Keratinocyte (primary cell): ENCODE measurements around the gene SNX21.

ENCODE experiments used
- CTCF ChIP-seq, 3 experiments: IDR thresholded peaks in 1 of 3; conservative IDR thresholded peaks in 1 of 3; optimal IDR thresholded peaks in 1 of 3; 2 replicates in 2 of 3; 3 replicates in 1 of 3; pipeline versions ENCODE3 to v1.5.1; 2011; ENCODE audit warnings: low read length in 3 of 3, mild to moderate bottlenecking in 3 of 3, moderate library complexity in 2 of 3, control low read depth in 1 of 3, inconsistent platforms in 1 of 3; ENCODE audit not compliant: insufficient read depth in 2 of 3; ENCODE audit errors: extremely low read depth in 1 of 3
- EZH2 ChIP-seq: IDR thresholded peaks from one replicate; pipeline ENCODE4 v1.6.1; 2012; ENCODE audit warnings: inconsistent platforms, mild to moderate bottlenecking, low read length, moderate library complexity

- peak; percentile 37 to 70 (median 57) for TF ChIP-seq CTCF (optimal IDR thresholded peaks at IDR 0.05 in 1 of 3, IDR thresholded peaks at IDR 0.05 in 1 of 3, conservative IDR thresholded peaks at IDR 0.05 in 1 of 3; ENCODE audit: extremely low read depth in 1 of 3, insufficient read depth in 2 of 3, low read length in 3 of 3)
- TF ChIP-seq EZH2: no peak
Measured at GRCh38 chr20:45890077-45890984, 56.7 kb downstream of the SNX21 start.
